GM12878 (cell line): Measurements from ENCODE around the gene FKBP11.

Source experiments
- ASH2L ChIP-seq: fragments of 300-600, 200-600 bp; sonication (generic); IDR thresholded peaks from 2 replicates; pipeline ENCODE4 v1.6.1; 2017; ENCODE audit warnings: low read depth, mild to moderate bottlenecking, borderline replicate concordance
- EGR1 ChIP-seq, 2 experiments: IDR thresholded peaks; 1 replicate in 1 of 2; 2 replicates in 1 of 2; pipeline ENCODE4 v1.6.1; 2011 to 2012; ENCODE audit warnings: low read depth in 2 of 2, low read length in 2 of 2, borderline replicate concordance in 1 of 2, mild to moderate bottlenecking in 1 of 2, moderate library complexity in 1 of 2
- JUND ChIP-seq: IDR thresholded peaks from 2 replicates; pipeline ENCODE4 v1.6.1; 2012; ENCODE audit warnings: low read depth, mild to moderate bottlenecking, low read length, improper control_type of control experiment, moderate library complexity
- RBBP5 ChIP-seq: fragments of 200-600 bp; sonication (generic); conservative IDR thresholded peaks from 2 replicates; pipeline ENCODE4 v1.6.1; 2016
- TF ChIP-seq, protein P1 (sequence below), 3 experiments: IDR thresholded peaks in 2 of 3; conservative IDR thresholded peaks in 1 of 3; 2 replicates each; pipeline ENCODE4 v1.5.1; 2011; ENCODE audit warnings: low read depth in 3 of 3, low read length in 3 of 3, mild to moderate bottlenecking in 3 of 3, control low read depth in 2 of 3, moderate library complexity in 2 of 3, inconsistent platforms in 1 of 3, mixed read lengths in 1 of 3; ENCODE audit not compliant: control insufficient read depth in 2 of 3, insufficient read depth in 1 of 3; ENCODE audit errors: extremely low read depth in 1 of 3
- TF ChIP-seq, protein P2 (sequence below): IDR thresholded peaks from 2 replicates; pipeline ENCODE4 v1.6.1; 2012; ENCODE audit warnings: mild to moderate bottlenecking, low read depth, low read length

DNA sequence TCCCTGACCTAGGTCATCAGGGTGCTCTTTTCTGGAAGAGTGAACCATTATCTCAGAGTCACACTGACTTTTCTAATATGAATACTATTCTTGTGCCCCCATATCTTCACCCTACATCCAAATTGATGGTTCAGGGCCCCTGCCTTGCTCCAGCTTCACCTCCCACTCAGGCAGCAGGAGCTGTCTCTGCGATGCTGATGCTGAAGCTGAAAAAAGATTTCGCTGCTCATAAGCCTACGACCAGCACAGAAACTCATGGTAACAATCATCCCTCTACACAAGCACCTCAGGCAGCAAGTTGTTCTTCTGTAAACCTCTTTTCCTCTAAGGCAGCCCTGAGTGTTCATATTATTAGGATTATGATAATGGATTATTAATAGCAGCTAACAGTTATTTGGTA lies 28.8 kb upstream of the FKBP11 start:
- TF ChIP-seq, protein P1, sequence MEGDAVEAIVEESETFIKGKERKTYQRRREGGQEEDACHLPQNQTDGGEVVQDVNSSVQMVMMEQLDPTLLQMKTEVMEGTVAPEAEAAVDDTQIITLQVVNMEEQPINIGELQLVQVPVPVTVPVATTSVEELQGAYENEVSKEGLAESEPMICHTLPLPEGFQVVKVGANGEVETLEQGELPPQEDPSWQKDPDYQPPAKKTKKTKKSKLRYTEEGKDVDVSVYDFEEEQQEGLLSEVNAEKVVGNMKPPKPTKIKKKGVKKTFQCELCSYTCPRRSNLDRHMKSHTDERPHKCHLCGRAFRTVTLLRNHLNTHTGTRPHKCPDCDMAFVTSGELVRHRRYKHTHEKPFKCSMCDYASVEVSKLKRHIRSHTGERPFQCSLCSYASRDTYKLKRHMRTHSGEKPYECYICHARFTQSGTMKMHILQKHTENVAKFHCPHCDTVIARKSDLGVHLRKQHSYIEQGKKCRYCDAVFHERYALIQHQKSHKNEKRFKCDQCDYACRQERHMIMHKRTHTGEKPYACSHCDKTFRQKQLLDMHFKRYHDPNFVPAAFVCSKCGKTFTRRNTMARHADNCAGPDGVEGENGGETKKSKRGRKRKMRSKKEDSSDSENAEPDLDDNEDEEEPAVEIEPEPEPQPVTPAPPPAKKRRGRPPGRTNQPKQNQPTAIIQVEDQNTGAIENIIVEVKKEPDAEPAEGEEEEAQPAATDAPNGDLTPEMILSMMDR (IDR thresholded peaks at IDR 0.05 in 2 of 3, conservative IDR thresholded peaks at IDR 0.05 in 1 of 3; ENCODE audit: control insufficient read depth in 2 of 3, extremely low read depth in 1 of 3, insufficient read depth in 1 of 3, low read depth in 3 of 3, low read length in 3 of 3): no peak
- TF ChIP-seq, protein P2, sequence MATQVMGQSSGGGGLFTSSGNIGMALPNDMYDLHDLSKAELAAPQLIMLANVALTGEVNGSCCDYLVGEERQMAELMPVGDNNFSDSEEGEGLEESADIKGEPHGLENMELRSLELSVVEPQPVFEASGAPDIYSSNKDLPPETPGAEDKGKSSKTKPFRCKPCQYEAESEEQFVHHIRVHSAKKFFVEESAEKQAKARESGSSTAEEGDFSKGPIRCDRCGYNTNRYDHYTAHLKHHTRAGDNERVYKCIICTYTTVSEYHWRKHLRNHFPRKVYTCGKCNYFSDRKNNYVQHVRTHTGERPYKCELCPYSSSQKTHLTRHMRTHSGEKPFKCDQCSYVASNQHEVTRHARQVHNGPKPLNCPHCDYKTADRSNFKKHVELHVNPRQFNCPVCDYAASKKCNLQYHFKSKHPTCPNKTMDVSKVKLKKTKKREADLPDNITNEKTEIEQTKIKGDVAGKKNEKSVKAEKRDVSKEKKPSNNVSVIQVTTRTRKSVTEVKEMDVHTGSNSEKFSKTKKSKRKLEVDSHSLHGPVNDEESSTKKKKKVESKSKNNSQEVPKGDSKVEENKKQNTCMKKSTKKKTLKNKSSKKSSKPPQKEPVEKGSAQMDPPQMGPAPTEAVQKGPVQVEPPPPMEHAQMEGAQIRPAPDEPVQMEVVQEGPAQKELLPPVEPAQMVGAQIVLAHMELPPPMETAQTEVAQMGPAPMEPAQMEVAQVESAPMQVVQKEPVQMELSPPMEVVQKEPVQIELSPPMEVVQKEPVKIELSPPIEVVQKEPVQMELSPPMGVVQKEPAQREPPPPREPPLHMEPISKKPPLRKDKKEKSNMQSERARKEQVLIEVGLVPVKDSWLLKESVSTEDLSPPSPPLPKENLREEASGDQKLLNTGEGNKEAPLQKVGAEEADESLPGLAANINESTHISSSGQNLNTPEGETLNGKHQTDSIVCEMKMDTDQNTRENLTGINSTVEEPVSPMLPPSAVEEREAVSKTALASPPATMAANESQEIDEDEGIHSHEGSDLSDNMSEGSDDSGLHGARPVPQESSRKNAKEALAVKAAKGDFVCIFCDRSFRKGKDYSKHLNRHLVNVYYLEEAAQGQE: no peak
- no peak for TF ChIP-seq ASH2L
- TF ChIP-seq JUND: no peak
- TF ChIP-seq EGR1 (IDR thresholded peaks at IDR 0.05; ENCODE audit: borderline replicate concordance in 1 of 2, low read depth in 2 of 2, low read length in 2 of 2): no peak
- no peak for TF ChIP-seq RBBP5
